Measurements from ENCODE around the gene LEFTY1.
"Not testable (repeated sequence)": the region's sequence is repeated elsewhere in the genome, so short reads cannot be mapped to it uniquely, and the experiment has no call there.

LEFTY1 gene

GRCh38 chr1:225933072-225933471 lies 44.1 kb upstream of the LEFTY1 start:
- POLR2A ChIA-PET = interaction anchor here (1.4 kb wide), 1 partner anchor 9 kb away, joined by 4 read pairs; the partner anchor contains the start of gene PYCR2
- CTCF ChIA-PET = interaction anchor here (1.4 kb wide), 1 partner anchor 155 kb away, joined by 4 read pairs; the partner anchor contains the start of gene SRP9
- H3K4me3 ChIP-seq (ENCODE audit: low read depth, low read length) = no peak overlapping the region
- DNase-seq (ENCODE audit: low read depth, low spot score) = no peak
- no peak for TF ChIP-seq CTCF (IDR thresholded peaks at IDR 0.05; ENCODE audit: insufficient read depth, low read length, missing control alignments)

GRCh38 chr1:225931270-225932136 lies 42.6 kb upstream of the LEFTY1 start:
- ChIA-PET POLR2A (no interaction called here), CTCF (interaction anchor here (0.8 to 1.5 kb wide), 5 partner anchors 9 to 456 kb away, joined by 3 to 4 read pairs (median 4); partner anchors contain the start of gene SRP9)
- no peak for TF ChIP-seq CTCF (IDR thresholded peaks at IDR 0.05; ENCODE audit: insufficient read depth, low read length, missing control alignments)
- no peak overlapping the region for H3K4me3 ChIP-seq (ENCODE audit: low read depth, low read length)
- DNase-seq (ENCODE audit: low read depth, low spot score) = no peak

- no peak for DNase-seq (ENCODE audit: low read depth, low spot score)
- TF ChIP-seq CTCF (IDR thresholded peaks at IDR 0.05; ENCODE audit: insufficient read depth, low read length, missing control alignments) = no peak
- ChIA-PET POLR2A (no interaction called here), CTCF (interaction anchor here (0.8 to 1.5 kb wide), 4 partner anchors 8 to 455 kb away, joined by 3 to 4 read pairs (median 4); no protein-coding TSS in a partner anchor)
- no peak overlapping the region for H3K4me3 ChIP-seq (ENCODE audit: low read depth, low read length)
Observed at GRCh38 chr1:225930566-225930965, 41.6 kb upstream of the LEFTY1 start.

- CTCF ChIA-PET; H3K4me3 ChIP-seq (ENCODE audit: low read depth, low read length); DNase-seq (ENCODE audit: low read depth, low spot score): not testable (repeated sequence)
- POLR2A ChIA-PET = interaction anchor here (0.6 kb wide), 1 partner anchor 445 kb away, joined by 3 read pairs; no protein-coding TSS in a partner anchor
Observed at GRCh38 chr1:225929462-225929861, 40.5 kb upstream of the LEFTY1 start.

- H3K4me3 ChIP-seq (ENCODE audit: low read depth, low read length) = no peak overlapping the region
- no peak for DNase-seq (ENCODE audit: low read depth, low spot score)
- CTCF ChIA-PET = no interaction called here
- no peak for TF ChIP-seq CTCF (IDR thresholded peaks at IDR 0.05; ENCODE audit: insufficient read depth, low read length, missing control alignments)
- POLR2A ChIA-PET = interaction anchor here (0.6 kb wide), 1 partner anchor 444 kb away, joined by 3 read pairs; no protein-coding TSS in a partner anchor
Observed at GRCh38 chr1:225928186-225929175, 39.5 kb upstream of the LEFTY1 start.

- ChIA-PET CTCF (interaction anchor here (1.2 to 1.5 kb wide), 3 partner anchors 9 to 199 kb away, joined by 3 to 6 read pairs (median 4); no protein-coding TSS in a partner anchor), POLR2A (no interaction called here)
- H3K4me3 ChIP-seq (ENCODE audit: low read depth, low read length) = no peak overlapping the region
- no peak for DNase-seq (ENCODE audit: low read depth, low spot score)
- TF ChIP-seq CTCF (IDR thresholded peaks at IDR 0.05; ENCODE audit: insufficient read depth, low read length, missing control alignments) = no peak
Observed at GRCh38 chr1:225926551-225927113, 37.7 kb upstream of the LEFTY1 start.

Data from AG04449 (cell line).